Cortex of kidney (tissue), 1 donor: ENCODE measurements around the gene SUPT5H.

ENCODE experiments used
- DNase-seq: peaks from one replicate; lab custom pipeline; 2025; lab: John Stamatoyannopoulos, UW

The SUPT5H gene

GRCh38 chr19:39520541-39521484 lies 75.4 kb downstream of the SUPT5H start:
- DNase-seq: no peak

GRCh38 chr19:39524495-39524894 lies 79.1 kb downstream of the SUPT5H start:
- no peak for DNase-seq

- DNase-seq: no peak
Observed at GRCh38 chr19:39525205-39525604, 79.8 kb downstream of the SUPT5H start.
